ENCODE results near the gene FAR2.
A peak's percentile ranks its signal among the peaks of the same experiment; 100 is the strongest.
"Not testable (repeated sequence)": the region's sequence is repeated elsewhere in the genome, so short reads cannot be mapped to it uniquely, and the experiment has no call there.

The FAR2 gene

GRCh38 chr12:29240441-29240840 lies 91.4 kb downstream of the FAR2 start:
- DNase-seq, result no peak
- Mint-ChIP-seq H3K9me3 (no peaks in the 10 kb centered on the region), H3K36me3 (ENCODE audit: insufficient read depth) (no peaks in the 10 kb centered on the region), H3K4me1 (ENCODE audit: low read depth in 2 of 2) (no peaks in the 10 kb centered on the region), H3K4me3 (no peak overlapping the region), H3K27ac (no peak overlapping the region), H3K27me3 (no peaks in the 10 kb centered on the region)
- no peak for ATAC-seq (replicated peaks)

GRCh38 chr12:29241821-29242591 lies 92.9 kb downstream of the FAR2 start:
- peak overlapping the region in 1 of 2 donors; percentile 14 for H3K27ac Mint-ChIP-seq

GRCh38 chr12:29242921-29243431 lies 93.9 kb downstream of the FAR2 start:
- H3K27me3 Mint-ChIP-seq, result no peaks in the 10 kb centered on the region
- DNase-seq (no peak), ATAC-seq (replicated peaks) (no peak)
- no peaks in the 10 kb centered on the region for H3K36me3 Mint-ChIP-seq (ENCODE audit: insufficient read depth)
- H3K4me3 Mint-ChIP-seq, result no peak overlapping the region
- H3K4me1 Mint-ChIP-seq (ENCODE audit: low read depth in 2 of 2), result no peaks in the 10 kb centered on the region
- H3K9me3 Mint-ChIP-seq, result no peaks in the 10 kb centered on the region
- no peak overlapping the region for H3K27ac Mint-ChIP-seq

More at GRCh38 chr12:29241821-29242591, 92.9 kb downstream of the FAR2 start:
- Mint-ChIP-seq H3K27me3 (no peaks in the 10 kb centered on the region), H3K36me3 (ENCODE audit: insufficient read depth) (no peaks in the 10 kb centered on the region), H3K4me1 (ENCODE audit: low read depth in 2 of 2) (no peaks in the 10 kb centered on the region), H3K4me3 (no peak overlapping the region), H3K9me3 (no peaks in the 10 kb centered on the region)
- ATAC-seq (replicated peaks) (peak; percentile 37), DNase-seq (no peak)

GRCh38 chr12:29244159-29244765 lies 95.2 kb downstream of the FAR2 start:
- DNase-seq, result no peak
- no peaks in the 10 kb centered on the region for H3K36me3 Mint-ChIP-seq (ENCODE audit: insufficient read depth)
- no peaks in the 10 kb centered on the region for H3K4me1 Mint-ChIP-seq (ENCODE audit: low read depth in 2 of 2)
- H3K27me3 Mint-ChIP-seq, result no peaks in the 10 kb centered on the region
- ATAC-seq (replicated peaks), result no peak
- no peak overlapping the region for H3K4me3 Mint-ChIP-seq
- H3K9me3 Mint-ChIP-seq, result no peaks in the 10 kb centered on the region
- no peak overlapping the region for H3K27ac Mint-ChIP-seq

- no peaks in the 10 kb centered on the region for H3K27me3 Mint-ChIP-seq
- no peaks in the 10 kb centered on the region for H3K4me1 Mint-ChIP-seq (ENCODE audit: low read depth in 2 of 2)
- DNase-seq (no peak), ATAC-seq (replicated peaks) (no peak)
- no peak overlapping the region for H3K27ac Mint-ChIP-seq
- H3K9me3 Mint-ChIP-seq, result no peaks in the 10 kb centered on the region
- H3K36me3 Mint-ChIP-seq (ENCODE audit: insufficient read depth), result no peaks in the 10 kb centered on the region
- H3K4me3 Mint-ChIP-seq, result no peak overlapping the region
Measured at GRCh38 chr12:29245246-29245645, 96.2 kb downstream of the FAR2 start.

GRCh38 chr12:29249930-29250329 lies 100.9 kb downstream of the FAR2 start:
- Mint-ChIP-seq H3K27me3 (no peaks in the 10 kb centered on the region), H3K4me3 (no peak overlapping the region), H3K9me3 (no peaks in the 10 kb centered on the region), H3K27ac (no peak overlapping the region), H3K36me3 (ENCODE audit: insufficient read depth) (no peaks in the 10 kb centered on the region), H3K4me1 (ENCODE audit: low read depth in 2 of 2) (no peaks in the 10 kb centered on the region)
- no peak for DNase-seq
- no peak for ATAC-seq (replicated peaks)

GRCh38 chr12:29253906-29254625 lies 105.0 kb downstream of the FAR2 start:
- no peak overlapping the region for H3K4me3 Mint-ChIP-seq
- no peaks in the 10 kb centered on the region for H3K36me3 Mint-ChIP-seq (ENCODE audit: insufficient read depth)
- H3K4me1 Mint-ChIP-seq (ENCODE audit: low read depth in 2 of 2), result no peaks in the 10 kb centered on the region
- ATAC-seq (replicated peaks) (no peak), DNase-seq (no peak)
- no peak overlapping the region for H3K27ac Mint-ChIP-seq
- no peaks in the 10 kb centered on the region for H3K9me3 Mint-ChIP-seq
- no peaks in the 10 kb centered on the region for H3K27me3 Mint-ChIP-seq

GRCh38 chr12:29255042-29255441 lies 106.0 kb downstream of the FAR2 start:
- H3K27me3 Mint-ChIP-seq, result no peaks in the 10 kb centered on the region
- no peaks in the 10 kb centered on the region for H3K36me3 Mint-ChIP-seq (ENCODE audit: insufficient read depth)
- H3K4me1 Mint-ChIP-seq (ENCODE audit: low read depth in 2 of 2), result no peaks in the 10 kb centered on the region
- no peak overlapping the region for H3K27ac Mint-ChIP-seq
- no peak overlapping the region for H3K4me3 Mint-ChIP-seq
- ATAC-seq (replicated peaks) (no peak), DNase-seq (no peak)
- H3K9me3 Mint-ChIP-seq, result peaks cover 0 to under 1% of the 10 kb centered on the region in 2 donors

- peaks cover 5 to 15% of the 10 kb centered on the region in 2 donors for H3K9me3 Mint-ChIP-seq
- ATAC-seq (replicated peaks) (no peak), DNase-seq (no peak)
- no peak overlapping the region for H3K4me3 Mint-ChIP-seq
- H3K4me1 Mint-ChIP-seq (ENCODE audit: low read depth in 2 of 2), result no peaks in the 10 kb centered on the region
- no peak overlapping the region for H3K27ac Mint-ChIP-seq
- no peaks in the 10 kb centered on the region for H3K27me3 Mint-ChIP-seq
- H3K36me3 Mint-ChIP-seq (ENCODE audit: insufficient read depth), result no peaks in the 10 kb centered on the region
Measured at GRCh38 chr12:29256598-29256997, 107.5 kb downstream of the FAR2 start.

- not testable (repeated sequence) for DNase-seq; H3K36me3 Mint-ChIP-seq (ENCODE audit: insufficient read depth); H3K4me3 Mint-ChIP-seq; ATAC-seq (replicated peaks); H3K4me1 Mint-ChIP-seq (ENCODE audit: low read depth in 2 of 2); H3K27me3 Mint-ChIP-seq; H3K27ac Mint-ChIP-seq
- peaks cover 5 to 21% of the 10 kb centered on the region in 2 donors for H3K9me3 Mint-ChIP-seq
Measured at GRCh38 chr12:29257687-29258086, 108.6 kb downstream of the FAR2 start.

GRCh38 chr12:29264424-29264823 lies 115.3 kb downstream of the FAR2 start:
- no peak for DNase-seq
- Mint-ChIP-seq H3K4me1 (ENCODE audit: low read depth in 2 of 2) (no peaks in the 10 kb centered on the region), H3K9me3 (peaks cover 5 to 21% of the 10 kb centered on the region in 2 donors), H3K27ac (no peak overlapping the region), H3K4me3 (no peak overlapping the region), H3K36me3 (ENCODE audit: insufficient read depth) (peaks cover 3% of the 10 kb centered on the region), H3K27me3 (no peaks in the 10 kb centered on the region)
- no peak for ATAC-seq (replicated peaks)

GRCh38 chr12:29269706-29270408 lies 120.8 kb downstream of the FAR2 start:
- peaks cover 3% of the 10 kb centered on the region for H3K36me3 Mint-ChIP-seq (ENCODE audit: insufficient read depth)
- H3K27me3 Mint-ChIP-seq, result no peaks in the 10 kb centered on the region
- DNase-seq (no peak), ATAC-seq (replicated peaks) (no peak)
- no peak overlapping the region for H3K4me3 Mint-ChIP-seq
- no peaks in the 10 kb centered on the region for H3K9me3 Mint-ChIP-seq
- H3K4me1 Mint-ChIP-seq (ENCODE audit: low read depth in 2 of 2), result no peaks in the 10 kb centered on the region
- peak overlapping the region; percentile 2 for H3K27ac Mint-ChIP-seq

- Mint-ChIP-seq H3K4me3 (no peak overlapping the region), H3K9me3 (no peaks in the 10 kb centered on the region), H3K36me3 (ENCODE audit: insufficient read depth) (peaks cover 3% of the 10 kb centered on the region), H3K4me1 (ENCODE audit: low read depth in 2 of 2) (no peaks in the 10 kb centered on the region), H3K27ac (no peak overlapping the region), H3K27me3 (no peaks in the 10 kb centered on the region)
- DNase-seq (no peak), ATAC-seq (replicated peaks) (no peak)
Measured at GRCh38 chr12:29270446-29270845, 121.4 kb downstream of the FAR2 start.
